Epithelial cell of proximal tubule (primary cell): ENCODE results near the gene NOL3. TPM values are rescaled to one million over a fixed set of nuclear protein-coding genes. Genes with fewer than 3 reads are reported as not detected.
A peak's percentile ranks its signal among the peaks of the same experiment; 100 is the strongest.

Source experiments
- DNase-seq: peaks from one replicate; pipeline ENCODE4 v3.0.0-alpha.2; 2011; ENCODE audit warnings: low read depth
- H3K4me3 ChIP-seq: 2 replicates; pipeline ENCODE4 v1.5.1; 2011; ENCODE audit warnings: low read depth, mild to moderate bottlenecking, low read length
- total RNA-seq: library from RNA; depleted of rRNA; stranded (reverse); fragments of >200 nt; gene quantifications from 2 replicates; pipeline ENCODE4 v1.2.3, GENCODE V29; 2015
- TF ChIP-seq, protein P1 (sequence below): conservative IDR thresholded peaks from 2 replicates; pipeline ENCODE4 v1.5.1; 2012; ENCODE audit warnings: low read depth, mild to moderate bottlenecking, low read length

The NOL3 gene
- total RNA-seq, 1 donor from 2014 or later: 39.4 TPM

DNA sequence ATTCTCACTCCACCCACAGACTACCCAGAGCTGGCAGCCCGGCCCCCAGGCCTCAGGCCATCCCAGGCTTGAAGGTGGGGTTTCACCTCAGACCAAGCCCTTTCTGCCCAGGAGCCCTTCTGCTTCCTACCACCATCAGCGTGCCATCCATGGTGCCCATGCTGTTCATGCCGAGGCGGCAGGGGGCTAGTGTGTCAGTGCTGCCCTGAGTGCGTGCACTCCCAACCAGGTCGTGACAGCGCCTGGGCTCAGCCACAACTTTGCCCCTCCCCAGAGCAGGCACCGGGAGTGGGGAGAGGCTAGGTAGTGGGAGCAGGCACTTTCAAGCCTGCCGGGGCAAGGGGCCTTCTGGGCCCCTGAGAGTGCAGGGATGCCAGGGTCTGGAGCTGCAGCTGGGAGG, 28.0 kb upstream of the NOL3 start:
- no peak overlapping the region for H3K4me3 ChIP-seq
- DNase-seq: no peak
- TF ChIP-seq, protein P1, sequence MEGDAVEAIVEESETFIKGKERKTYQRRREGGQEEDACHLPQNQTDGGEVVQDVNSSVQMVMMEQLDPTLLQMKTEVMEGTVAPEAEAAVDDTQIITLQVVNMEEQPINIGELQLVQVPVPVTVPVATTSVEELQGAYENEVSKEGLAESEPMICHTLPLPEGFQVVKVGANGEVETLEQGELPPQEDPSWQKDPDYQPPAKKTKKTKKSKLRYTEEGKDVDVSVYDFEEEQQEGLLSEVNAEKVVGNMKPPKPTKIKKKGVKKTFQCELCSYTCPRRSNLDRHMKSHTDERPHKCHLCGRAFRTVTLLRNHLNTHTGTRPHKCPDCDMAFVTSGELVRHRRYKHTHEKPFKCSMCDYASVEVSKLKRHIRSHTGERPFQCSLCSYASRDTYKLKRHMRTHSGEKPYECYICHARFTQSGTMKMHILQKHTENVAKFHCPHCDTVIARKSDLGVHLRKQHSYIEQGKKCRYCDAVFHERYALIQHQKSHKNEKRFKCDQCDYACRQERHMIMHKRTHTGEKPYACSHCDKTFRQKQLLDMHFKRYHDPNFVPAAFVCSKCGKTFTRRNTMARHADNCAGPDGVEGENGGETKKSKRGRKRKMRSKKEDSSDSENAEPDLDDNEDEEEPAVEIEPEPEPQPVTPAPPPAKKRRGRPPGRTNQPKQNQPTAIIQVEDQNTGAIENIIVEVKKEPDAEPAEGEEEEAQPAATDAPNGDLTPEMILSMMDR: no peak

DNA sequence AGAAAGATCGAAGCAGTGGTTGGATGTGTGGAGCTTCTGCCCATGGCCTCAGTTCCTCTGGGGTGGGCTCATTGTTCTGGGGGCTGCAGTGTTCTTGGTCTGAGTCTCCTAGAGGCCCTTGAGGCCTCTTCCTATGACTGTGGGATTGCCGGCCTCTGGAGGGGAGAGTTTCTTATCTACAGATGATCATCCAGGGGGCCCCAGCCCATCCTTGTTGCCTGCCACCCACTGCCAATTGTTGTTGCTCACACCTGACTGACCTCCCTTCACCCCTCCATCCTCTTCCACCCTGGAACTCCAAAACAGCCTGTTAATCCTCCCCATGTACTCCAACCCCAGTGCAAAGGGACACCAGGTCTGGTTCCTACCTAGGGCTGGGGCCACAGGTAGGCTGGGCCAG, 25.4 kb upstream of the NOL3 start:
- no peak for DNase-seq
- H3K4me3 ChIP-seq: no peak overlapping the region
- TF ChIP-seq, protein P1: no peak

DNA sequence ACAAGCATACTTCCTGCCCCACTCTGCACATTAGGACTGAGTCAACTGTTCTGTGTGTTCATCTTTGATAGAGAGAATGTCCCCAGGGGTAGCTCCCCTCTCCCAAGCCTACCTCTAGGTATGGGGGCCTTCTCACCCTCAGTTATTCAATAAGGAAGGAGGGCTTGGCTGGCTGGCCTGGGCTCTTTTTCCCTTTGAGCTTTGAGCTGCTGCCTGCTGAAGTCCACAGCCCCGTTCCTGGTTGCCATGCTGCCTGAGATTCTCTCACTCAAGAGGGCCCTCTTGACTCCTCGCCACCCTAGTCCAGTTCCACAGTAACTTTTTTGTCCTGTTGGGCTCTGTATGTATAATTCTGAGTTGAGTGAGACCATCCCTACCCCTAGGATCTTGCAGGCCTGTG, 24.6 kb upstream of the NOL3 start:
- TF ChIP-seq, protein P1: no peak
- DNase-seq: no peak
- H3K4me3 ChIP-seq: no peak overlapping the region

DNA sequence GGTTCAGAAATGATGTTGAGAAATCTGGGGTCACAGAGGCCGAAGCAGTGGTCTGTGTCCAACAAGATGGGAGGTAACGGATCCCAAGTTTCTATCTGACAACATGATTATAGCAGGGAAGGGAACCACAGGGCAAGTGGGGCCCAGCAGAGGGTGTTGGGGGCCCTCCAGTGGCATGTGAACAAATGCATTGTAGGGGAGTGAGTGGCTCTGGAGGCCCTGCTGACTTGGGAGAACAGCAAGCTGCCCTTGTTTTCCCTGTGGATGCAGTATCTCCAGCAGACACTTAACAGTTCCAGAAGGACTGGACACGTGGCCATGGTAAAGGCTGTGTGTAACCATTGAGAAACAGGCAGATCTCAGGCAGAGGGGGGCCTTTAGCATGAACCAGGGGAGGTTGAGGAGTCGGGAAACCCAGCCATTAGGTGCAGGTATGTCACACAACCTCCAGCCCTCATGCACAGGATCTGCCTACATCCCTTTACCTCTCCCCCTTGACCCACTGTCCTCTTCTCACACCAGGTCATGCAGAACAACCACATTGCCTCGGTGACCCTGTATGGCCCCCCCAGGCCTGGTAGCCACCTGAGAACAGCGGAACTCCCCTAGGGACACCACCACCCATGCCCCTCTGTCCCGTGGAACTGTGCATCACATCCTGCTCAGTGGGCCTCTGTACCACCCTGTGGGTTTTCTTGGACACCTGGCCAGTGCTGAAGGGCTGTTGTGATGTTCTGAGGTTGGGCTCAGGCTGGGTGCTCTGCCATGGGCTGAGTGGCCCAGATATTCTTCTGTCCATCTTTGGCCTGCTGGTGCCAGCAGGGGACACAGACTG, 23.6 kb upstream of the NOL3 start:
- DNase-seq: no peak
- H3K4me3 ChIP-seq: no peak overlapping the region
- TF ChIP-seq, protein P1: peak; percentile 21

DNA sequence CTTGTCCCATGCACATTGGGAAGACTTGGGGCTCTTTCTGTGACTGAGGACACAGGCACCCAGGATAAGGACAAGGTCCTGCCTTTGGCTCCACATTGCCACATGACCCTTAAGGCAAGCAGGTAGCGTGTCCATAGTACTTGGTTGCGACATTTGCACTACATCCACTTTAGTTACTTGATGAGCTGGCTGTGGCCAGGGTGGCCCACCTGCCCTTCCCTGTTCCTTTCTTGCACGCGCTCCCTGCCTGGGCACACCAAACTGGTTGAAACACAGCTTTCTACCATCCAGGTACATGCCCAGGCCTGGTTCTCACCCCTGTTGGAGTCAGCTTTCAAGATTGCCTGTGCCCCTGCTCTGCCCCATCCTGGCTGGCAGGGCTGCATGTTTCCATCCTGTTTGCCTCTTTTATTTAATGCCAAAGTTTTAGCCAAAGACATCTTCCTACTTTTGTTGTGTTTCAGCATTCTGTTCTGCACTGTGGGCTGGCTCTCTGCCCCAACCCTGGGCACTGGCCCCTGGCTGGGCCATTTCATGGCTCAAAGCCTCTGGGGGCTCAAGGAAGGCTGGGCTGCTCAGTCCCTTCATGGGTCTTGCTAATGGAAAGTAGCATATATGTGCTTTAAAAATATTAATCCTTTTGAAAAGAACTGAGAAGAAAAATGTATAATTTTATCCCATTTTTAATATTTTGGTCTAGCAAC, 22.7 kb upstream of the NOL3 start:
- TF ChIP-seq, protein P1: no peak
- H3K4me3 ChIP-seq: no peak overlapping the region
- DNase-seq: no peak

DNA sequence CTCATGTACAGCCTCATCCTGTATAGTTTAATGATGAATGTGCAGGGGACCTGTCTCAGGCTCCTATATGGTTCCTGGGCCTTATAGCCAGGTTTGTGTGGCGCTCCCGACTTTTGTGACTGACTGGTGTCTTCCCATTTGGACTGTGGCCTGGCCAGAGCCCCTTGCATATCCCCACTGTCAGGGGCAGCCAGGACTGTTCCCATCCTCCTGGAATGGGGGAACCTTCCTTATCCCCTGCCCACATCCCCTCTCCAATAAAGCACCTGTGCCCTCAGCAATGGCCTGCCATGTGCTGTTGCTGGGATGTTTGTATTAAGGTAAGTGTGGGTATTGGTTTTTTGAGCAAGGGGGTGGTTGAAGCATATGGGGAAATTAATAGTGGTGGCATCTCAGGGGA, 22.1 kb upstream of the NOL3 start:
- H3K4me3 ChIP-seq: no peak overlapping the region
- no peak for DNase-seq
- TF ChIP-seq, protein P1: no peak
